Omental fat pad (tissue), 4 donors: ENCODE results near the gene DOC2A. TPM values are rescaled to one million over a fixed set of nuclear protein-coding genes. Genes with fewer than 3 reads are reported as not detected.

Experiments
- ATAC-seq: fragments of 150-250 bp; one replicate; pipeline ENCODE4 v1.9.1; 2016; ENCODE audit warnings: mild to moderate bottlenecking, moderate library complexity; ENCODE audit not compliant: low FRiP score
- DNase-seq: peaks from one replicate; pipeline ENCODE4 v3.0.0-alpha.2; 2019; ENCODE audit warnings: low spot score
- total RNA-seq, 4 donors: library from RNA; depleted of rRNA; stranded (reverse); fragments of >200 nt; gene quantifications; one replicate each; pipeline ENCODE4 v1.1.0, GENCODE V29; 2016
- TF ChIP-seq, protein P1 (sequence below), 3 donors: fragments of 450-650 bp; IDR thresholded peaks; one replicate each; pipeline ENCODE4 v1.5.1; 2016 to 2017; ENCODE audit warnings: antibody characterized with exemption in 3 of 3, mild to moderate bottlenecking in 3 of 3, moderate library complexity in 2 of 3

The DOC2A gene
- total RNA-seq, 4 donors from 2014 or later: 0.95 to 2.3 (median 1.2) TPM; not detected in 1

DNA sequence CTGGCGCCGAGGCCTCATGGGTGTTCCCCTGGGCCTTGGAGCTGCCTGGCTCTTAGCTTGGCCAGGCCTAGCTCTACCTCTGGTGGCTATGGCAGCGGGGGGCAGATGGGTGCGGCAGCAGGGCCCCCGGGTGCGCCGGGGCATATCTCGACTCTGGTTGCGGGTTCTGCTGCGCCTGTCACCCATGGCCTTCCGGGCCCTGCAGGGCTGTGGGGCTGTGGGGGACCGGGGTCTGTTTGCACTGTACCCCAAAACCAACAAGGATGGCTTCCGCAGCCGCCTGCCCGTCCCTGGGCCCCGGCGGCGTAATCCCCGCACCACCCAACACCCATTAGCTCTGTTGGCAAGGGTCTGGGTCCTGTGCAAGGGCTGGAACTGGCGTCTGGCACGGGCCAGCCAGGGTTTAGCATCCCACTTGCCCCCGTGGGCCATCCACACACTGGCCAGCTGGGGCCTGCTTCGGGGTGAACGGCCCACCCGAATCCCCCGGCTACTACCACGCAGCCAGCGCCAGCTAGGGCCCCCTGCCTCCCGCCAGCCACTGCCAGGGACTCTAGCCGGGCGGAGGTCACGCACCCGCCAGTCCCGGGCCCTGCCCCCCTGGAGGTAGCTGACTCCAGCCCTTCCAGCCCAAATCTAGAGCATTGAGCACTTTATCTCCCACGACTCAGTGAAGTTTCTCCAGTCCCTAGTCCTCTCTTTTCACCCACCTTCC lies 23.3 kb downstream of the DOC2A start:
- DNase-seq (no peak), ATAC-seq (no peak)
- TF ChIP-seq, protein P1, sequence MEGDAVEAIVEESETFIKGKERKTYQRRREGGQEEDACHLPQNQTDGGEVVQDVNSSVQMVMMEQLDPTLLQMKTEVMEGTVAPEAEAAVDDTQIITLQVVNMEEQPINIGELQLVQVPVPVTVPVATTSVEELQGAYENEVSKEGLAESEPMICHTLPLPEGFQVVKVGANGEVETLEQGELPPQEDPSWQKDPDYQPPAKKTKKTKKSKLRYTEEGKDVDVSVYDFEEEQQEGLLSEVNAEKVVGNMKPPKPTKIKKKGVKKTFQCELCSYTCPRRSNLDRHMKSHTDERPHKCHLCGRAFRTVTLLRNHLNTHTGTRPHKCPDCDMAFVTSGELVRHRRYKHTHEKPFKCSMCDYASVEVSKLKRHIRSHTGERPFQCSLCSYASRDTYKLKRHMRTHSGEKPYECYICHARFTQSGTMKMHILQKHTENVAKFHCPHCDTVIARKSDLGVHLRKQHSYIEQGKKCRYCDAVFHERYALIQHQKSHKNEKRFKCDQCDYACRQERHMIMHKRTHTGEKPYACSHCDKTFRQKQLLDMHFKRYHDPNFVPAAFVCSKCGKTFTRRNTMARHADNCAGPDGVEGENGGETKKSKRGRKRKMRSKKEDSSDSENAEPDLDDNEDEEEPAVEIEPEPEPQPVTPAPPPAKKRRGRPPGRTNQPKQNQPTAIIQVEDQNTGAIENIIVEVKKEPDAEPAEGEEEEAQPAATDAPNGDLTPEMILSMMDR (IDR thresholded peaks at IDR 0.05): no peak

GRCh38 chr16:29986931-29987330 lies 23.9 kb downstream of the DOC2A start:
- no peak for ATAC-seq
- TF ChIP-seq, protein P1 (IDR thresholded peaks at IDR 0.05): no peak
- no peak for DNase-seq

DNA sequence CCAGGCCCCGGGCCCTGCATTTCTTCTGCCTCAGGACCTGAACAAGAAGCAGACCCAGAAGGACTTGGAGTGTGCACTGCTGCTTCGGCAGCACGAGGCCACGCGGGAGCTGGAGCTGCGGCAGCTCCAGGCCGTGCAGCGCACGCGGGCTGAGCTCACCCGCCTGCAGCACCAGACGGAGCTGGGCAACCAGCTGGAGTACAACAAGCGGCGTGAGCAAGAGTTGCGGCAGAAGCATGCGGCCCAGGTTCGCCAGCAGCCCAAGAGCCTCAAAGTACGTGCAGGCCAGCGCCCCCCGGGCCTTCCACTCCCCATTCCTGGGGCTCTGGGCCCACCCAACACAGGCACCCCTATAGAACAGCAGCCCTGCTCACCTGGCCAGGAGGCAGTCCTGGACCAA lies 24.6 kb downstream of the DOC2A start:
- ATAC-seq (no peak), DNase-seq (no peak)
- TF ChIP-seq, protein P1 (IDR thresholded peaks at IDR 0.05): no peak

- DNase-seq: no peak
- ATAC-seq: no peak
- TF ChIP-seq, protein P1 (IDR thresholded peaks at IDR 0.05): no peak
Measured at GRCh38 chr16:29985271-29985811, 25.5 kb downstream of the DOC2A start.

- DNase-seq (no peak), ATAC-seq (no peak)
- TF ChIP-seq, protein P1 (IDR thresholded peaks at IDR 0.05): no peak
Measured at GRCh38 chr16:29984764-29985147, 26.1 kb downstream of the DOC2A start.

DNA sequence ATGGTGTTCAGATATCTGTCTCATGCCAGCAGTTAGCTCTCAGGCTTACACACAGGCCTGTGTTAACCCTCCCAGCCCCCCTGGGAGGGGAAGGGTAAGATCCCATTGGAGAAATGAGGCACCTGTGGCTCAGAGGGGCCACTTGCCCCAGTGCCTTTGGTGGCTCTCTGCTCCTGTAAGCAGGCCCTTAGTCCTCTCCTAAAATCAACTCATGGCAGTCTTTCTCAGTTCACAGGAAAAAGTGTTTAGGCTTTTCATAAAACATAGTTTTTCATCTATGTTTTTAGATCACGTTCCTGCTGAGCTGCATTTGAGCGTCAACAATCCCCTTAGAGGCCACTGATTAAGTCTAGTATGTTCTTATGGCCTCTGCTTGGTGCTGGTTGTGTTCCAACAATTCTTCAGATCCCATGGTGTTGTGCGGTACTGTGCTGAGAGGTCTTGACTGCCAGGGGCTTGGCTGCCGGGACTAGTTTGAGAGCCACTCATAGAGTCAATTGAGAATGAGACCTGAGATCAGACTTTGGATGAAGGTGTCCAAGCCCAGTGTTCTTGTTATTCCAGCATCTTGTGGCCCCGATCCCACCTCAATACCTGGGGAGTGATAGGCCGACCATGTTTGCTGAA lies 26.6 kb downstream of the DOC2A start:
- ATAC-seq: no peak
- no peak for DNase-seq
- TF ChIP-seq, protein P1 (IDR thresholded peaks at IDR 0.05): no peak
